Body of pancreas (tissue), 4 donors: ENCODE data around the gene FOXO3.

Experiments
- POLR2A ChIP-seq, 3 donors: fragments of 450-650 bp; IDR thresholded peaks; one replicate each; pipeline ENCODE4 v1.6.1; 2016; ENCODE audit warnings: antibody characterized with exemption in 3 of 3, mild to moderate bottlenecking in 2 of 3
- TF ChIP-seq, protein P1 (sequence below), 7 experiments: fragments of 450-650 bp in 4 of 7; fragments of 200-600 bp in 3 of 7; sonication (generic) in 3 of 7; IDR thresholded peaks; one replicate each; pipeline ENCODE4 v1.5.1; 2016 to 2019; ENCODE audit warnings: antibody characterized with exemption in 7 of 7

- TF ChIP-seq, protein P1, sequence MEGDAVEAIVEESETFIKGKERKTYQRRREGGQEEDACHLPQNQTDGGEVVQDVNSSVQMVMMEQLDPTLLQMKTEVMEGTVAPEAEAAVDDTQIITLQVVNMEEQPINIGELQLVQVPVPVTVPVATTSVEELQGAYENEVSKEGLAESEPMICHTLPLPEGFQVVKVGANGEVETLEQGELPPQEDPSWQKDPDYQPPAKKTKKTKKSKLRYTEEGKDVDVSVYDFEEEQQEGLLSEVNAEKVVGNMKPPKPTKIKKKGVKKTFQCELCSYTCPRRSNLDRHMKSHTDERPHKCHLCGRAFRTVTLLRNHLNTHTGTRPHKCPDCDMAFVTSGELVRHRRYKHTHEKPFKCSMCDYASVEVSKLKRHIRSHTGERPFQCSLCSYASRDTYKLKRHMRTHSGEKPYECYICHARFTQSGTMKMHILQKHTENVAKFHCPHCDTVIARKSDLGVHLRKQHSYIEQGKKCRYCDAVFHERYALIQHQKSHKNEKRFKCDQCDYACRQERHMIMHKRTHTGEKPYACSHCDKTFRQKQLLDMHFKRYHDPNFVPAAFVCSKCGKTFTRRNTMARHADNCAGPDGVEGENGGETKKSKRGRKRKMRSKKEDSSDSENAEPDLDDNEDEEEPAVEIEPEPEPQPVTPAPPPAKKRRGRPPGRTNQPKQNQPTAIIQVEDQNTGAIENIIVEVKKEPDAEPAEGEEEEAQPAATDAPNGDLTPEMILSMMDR (IDR thresholded peaks at IDR 0.05): no peak
- TF ChIP-seq POLR2A (IDR thresholded peaks at IDR 0.05): no peak
These were observed 16.0 kb downstream of the FOXO3 start for GRCh38 chr6:108576709-108577108.
